Activated T-cell treated with anti-CD3 and anti-CD28 coated beads for 24 hours (primary cell): ENCODE results near the gene ADIG.

Experiments used
- DNase-seq: peaks from one replicate; pipeline ENCODE4 v3.0.0-alpha.2; 2020; ENCODE audit warnings: low read depth

The ADIG gene

GRCh38 chr20:38633577-38634093 is 52.6 kb downstream of the ADIG start:
- DNase-seq: peak; percentile 50

DNA sequence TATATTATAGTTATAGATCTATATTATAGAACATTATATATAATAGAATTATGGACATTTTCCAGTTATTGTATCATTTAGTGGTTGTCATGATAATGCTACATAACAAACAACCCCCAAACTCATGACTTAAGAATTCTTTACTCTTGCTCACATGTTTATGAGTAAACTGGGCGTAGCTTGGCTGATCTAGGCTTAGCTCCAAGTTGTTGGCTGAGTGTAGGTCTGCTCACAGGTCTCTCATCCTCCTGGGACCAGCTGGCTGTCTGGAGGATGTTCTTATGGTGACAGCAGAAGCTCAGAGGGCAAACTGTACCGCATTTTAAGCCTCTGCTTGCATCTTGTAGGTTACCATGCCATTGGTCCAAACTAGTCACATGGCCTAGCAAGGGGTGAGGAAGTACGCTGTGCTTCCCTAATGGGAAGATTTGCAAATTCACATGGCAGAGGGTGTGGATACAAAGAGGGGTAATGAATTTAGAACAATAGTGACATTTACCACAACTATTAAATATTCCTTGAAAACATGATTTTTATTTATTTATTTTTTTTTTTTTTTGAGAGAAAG is 54.8 kb downstream of the ADIG start:
- no peak for DNase-seq
